Brain microvascular endothelial cell (primary cell): Measurements from ENCODE around the gene MSX1.

Experiments
- DNase-seq: peaks from one replicate; pipeline ENCODE4 v3.0.0-alpha.2; 2020
- H3K27ac ChIP-seq: fragments of 250-450 bp; sonication (Bioruptor Pico); 2 replicates; pipeline ENCODE4 v1.5.1; 2020; ENCODE audit warnings: mild to moderate bottlenecking, moderate library complexity
- H3K27me3 ChIP-seq: fragments of 250-450 bp; sonication (Bioruptor Pico); replicated peaks from 2 replicates; pipeline ENCODE4 v1.5.1; 2020; ENCODE audit warnings: mild to moderate bottlenecking
- H3K36me3 ChIP-seq: fragments of 250-450 bp; sonication (Bioruptor Pico); replicated peaks from 2 replicates; pipeline ENCODE4 v1.5.1; 2020; ENCODE audit warnings: mild to moderate bottlenecking
- H3K4me3 ChIP-seq: 2 replicates; pipeline ENCODE4 v1.5.1; 2011; ENCODE audit warnings: low read depth, mild to moderate bottlenecking, control low read depth, low read length, moderate library complexity
- in situ Hi-C: cut with HindIII; loops from 2 replicates; pipeline ENCODE4 v1.10.0; 2017; ENCODE audit warnings: low sequenced_read_pairs, low pct_ligation_motif_present
- TF ChIP-seq, protein P1 (sequence below): IDR thresholded peaks from 2 replicates; pipeline ENCODE4 v1.5.1; 2011; ENCODE audit warnings: low read depth, mild to moderate bottlenecking, moderate library complexity, low read length, control low read depth, inconsistent platforms; ENCODE audit errors: missing control alignments

MSX1 gene

GRCh38 chr4:4913147-4913561 is 53.7 kb downstream of the MSX1 start:
- no peak overlapping the region for H3K27ac ChIP-seq
- H3K4me3 ChIP-seq: no peak overlapping the region
- no peak for DNase-seq
- no peaks in the 10 kb centered on the region for H3K36me3 ChIP-seq
- no peaks in the 10 kb centered on the region for H3K27me3 ChIP-seq
- TF ChIP-seq, protein P1, sequence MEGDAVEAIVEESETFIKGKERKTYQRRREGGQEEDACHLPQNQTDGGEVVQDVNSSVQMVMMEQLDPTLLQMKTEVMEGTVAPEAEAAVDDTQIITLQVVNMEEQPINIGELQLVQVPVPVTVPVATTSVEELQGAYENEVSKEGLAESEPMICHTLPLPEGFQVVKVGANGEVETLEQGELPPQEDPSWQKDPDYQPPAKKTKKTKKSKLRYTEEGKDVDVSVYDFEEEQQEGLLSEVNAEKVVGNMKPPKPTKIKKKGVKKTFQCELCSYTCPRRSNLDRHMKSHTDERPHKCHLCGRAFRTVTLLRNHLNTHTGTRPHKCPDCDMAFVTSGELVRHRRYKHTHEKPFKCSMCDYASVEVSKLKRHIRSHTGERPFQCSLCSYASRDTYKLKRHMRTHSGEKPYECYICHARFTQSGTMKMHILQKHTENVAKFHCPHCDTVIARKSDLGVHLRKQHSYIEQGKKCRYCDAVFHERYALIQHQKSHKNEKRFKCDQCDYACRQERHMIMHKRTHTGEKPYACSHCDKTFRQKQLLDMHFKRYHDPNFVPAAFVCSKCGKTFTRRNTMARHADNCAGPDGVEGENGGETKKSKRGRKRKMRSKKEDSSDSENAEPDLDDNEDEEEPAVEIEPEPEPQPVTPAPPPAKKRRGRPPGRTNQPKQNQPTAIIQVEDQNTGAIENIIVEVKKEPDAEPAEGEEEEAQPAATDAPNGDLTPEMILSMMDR: no peak
- in situ Hi-C loops: no loop called here
